GM13977 (cell line): ENCODE results near the gene KIF26B.

Source experiments
- DNase-seq: peaks from one replicate; pipeline ENCODE4 v3.0.0; 2012; ENCODE audit warnings: low spot score
- in situ Hi-C: fragments of 300-500 bp; cut with MboI; formaldehyde crosslinking; loops from one replicate; pipeline ENCODE4 v1.12.0; 2022; ENCODE audit warnings: low sequenced_read_pairs, low pct_unique_long_range_greater_than_20kb, mixed read lengths, inconsistent platforms; ENCODE audit not compliant: unreplicated experiment
- TF ChIP-seq, protein P1 (sequence below): IDR thresholded peaks from 2 replicates; pipeline ENCODE4 v1.5.1; 2012; ENCODE audit warnings: mild to moderate bottlenecking, control low read depth; ENCODE audit not compliant: insufficient read depth; ENCODE audit errors: extremely low read depth, missing control alignments

Gene KIF26B

DNA sequence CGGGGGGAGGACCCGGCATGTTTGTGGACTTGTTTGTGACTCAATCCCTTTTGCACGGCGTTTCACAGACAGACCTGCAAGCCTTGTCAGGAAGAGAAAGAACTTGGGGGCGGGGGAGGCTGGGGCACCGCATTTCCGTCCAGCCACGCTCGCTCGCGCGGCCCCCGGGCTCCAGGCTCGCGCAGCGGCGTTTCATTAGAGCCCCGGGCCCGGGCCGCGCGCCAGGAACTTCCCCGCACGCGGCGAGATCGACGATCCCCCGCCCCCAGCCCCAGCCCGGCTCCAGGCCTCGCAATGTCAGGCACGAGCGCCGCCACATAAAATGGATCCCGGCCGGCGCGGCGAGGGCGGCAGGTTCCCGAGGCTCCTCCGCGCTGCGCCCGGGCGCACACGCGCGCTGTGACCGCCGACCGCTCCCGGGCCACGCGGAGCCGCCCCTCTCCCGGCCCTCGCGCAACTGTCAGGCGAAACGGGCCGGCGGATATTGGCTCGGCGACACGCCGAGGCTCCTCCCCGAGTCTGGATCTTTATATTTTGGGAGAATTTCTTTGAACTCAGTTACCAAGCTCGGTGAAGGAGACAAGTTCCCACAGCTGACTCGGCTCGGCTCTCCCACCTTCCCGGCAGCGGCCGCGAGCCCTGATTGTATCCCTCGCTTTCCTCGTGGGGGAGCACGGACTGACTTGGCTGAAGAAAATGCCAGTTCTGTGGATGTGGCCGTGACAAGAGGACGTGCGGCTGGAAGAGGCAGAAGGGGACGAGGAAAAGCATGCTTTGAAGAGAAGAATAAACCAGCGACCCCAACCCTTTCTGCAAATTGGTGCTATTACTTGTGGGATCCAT is at the start of gene KIF26B:
Gene KIF26B (plus strand): TSS at position 557 of the 843 bp plus-strand sequence. CDS start 440 bp downstream, outside the sequence.
- TF ChIP-seq, protein P1, sequence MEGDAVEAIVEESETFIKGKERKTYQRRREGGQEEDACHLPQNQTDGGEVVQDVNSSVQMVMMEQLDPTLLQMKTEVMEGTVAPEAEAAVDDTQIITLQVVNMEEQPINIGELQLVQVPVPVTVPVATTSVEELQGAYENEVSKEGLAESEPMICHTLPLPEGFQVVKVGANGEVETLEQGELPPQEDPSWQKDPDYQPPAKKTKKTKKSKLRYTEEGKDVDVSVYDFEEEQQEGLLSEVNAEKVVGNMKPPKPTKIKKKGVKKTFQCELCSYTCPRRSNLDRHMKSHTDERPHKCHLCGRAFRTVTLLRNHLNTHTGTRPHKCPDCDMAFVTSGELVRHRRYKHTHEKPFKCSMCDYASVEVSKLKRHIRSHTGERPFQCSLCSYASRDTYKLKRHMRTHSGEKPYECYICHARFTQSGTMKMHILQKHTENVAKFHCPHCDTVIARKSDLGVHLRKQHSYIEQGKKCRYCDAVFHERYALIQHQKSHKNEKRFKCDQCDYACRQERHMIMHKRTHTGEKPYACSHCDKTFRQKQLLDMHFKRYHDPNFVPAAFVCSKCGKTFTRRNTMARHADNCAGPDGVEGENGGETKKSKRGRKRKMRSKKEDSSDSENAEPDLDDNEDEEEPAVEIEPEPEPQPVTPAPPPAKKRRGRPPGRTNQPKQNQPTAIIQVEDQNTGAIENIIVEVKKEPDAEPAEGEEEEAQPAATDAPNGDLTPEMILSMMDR = no peak
- peak; percentile 70 for DNase-seq
- in situ Hi-C loops = loop anchor here (5.0 to 25.0 kb wide), 2 partner anchors 848 to 1308 kb away; no protein-coding TSS in a partner anchor

DNA sequence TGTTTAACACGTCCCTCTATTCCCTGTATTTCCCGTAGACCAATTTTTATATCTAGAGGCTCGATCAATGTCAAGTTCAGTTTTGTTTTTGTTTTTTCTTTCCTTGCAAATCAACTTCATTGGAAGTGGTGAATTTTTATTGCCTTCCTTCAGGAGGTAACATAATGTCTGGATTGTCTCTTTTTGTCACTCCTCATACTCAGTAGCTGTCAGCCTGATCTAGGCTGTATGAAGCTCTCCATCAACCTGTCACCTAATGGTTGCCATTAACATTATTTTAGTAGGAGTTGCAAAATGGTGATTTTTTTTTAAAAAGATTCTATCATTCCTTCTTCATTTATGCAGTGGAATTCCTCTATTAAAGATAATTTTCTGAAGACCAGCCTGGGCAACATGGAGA is 49.7 kb upstream of the KIF26B start:
- no peak for DNase-seq
- in situ Hi-C loops = no loop called here
- TF ChIP-seq, protein P1 = no peak

DNA sequence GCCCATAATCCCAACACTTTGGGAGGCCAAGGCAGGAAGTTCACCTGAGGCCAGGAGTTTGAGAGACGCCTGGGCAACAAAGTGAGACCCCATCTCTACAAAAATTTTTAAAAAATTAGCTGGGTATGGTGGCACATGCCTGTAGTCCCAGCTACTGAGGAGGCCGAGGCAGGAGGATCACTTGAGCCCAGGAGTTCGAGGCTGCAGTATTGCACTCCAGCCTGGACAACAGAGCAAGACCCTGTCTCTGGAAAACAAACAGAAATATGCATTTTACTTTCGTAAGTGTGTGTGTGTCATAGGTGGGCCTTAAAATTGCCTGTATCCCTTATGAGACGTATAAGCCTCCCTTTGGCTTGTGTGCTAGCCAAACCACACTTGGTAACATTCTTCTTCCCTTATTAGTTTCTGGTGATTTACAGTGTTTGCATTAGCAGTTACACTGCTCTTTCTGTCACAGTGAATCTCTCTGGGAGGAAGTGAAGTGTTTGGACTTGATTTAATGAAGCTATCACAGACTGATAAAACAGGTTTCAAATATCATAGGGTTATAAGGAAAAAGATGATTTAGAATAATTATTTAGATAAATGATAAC is 48.9 kb upstream of the KIF26B start:
- in situ Hi-C loops = no loop called here
- DNase-seq = no peak
- TF ChIP-seq, protein P1 = no peak

DNA sequence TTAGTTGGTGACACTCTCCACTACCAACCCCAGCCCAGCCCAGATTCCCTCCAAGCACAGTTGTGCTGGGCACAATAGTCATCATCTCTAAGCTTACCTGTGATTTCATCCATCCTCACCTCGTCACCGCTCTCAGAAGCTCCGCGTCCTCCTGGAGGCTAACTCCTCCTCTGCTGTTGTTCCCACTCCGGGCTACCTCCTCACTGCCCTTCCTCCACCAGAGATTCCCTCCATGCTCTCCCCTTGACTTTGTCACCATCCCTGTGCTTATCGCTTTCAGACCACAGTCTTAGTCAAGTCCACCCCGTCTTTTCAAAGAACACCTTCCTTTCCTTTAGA is 47.0 kb upstream of the KIF26B start:
- TF ChIP-seq, protein P1 = no peak
- no peak for DNase-seq
- in situ Hi-C loops = no loop called here

DNA sequence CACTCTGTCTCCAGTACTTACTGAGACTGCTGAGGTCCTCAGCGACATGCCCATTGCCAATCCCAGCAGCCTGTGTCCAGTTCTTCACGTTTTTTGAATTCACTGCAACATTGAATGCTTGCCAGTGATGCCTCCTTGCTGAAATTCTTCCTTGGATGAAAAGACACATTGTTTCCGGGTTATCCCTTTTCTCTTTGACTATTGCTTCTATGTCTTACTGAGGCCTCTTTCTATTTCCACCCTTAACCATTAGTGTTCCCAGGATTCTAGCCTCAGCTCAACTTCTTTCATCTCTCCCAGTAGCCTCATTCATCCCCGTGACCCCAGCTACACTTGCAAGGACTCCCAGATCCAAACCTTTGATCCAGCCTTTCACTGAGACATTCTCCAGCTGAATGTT is 46.5 kb upstream of the KIF26B start:
- no peak for DNase-seq
- in situ Hi-C loops = no loop called here
- TF ChIP-seq, protein P1 = no peak

DNA sequence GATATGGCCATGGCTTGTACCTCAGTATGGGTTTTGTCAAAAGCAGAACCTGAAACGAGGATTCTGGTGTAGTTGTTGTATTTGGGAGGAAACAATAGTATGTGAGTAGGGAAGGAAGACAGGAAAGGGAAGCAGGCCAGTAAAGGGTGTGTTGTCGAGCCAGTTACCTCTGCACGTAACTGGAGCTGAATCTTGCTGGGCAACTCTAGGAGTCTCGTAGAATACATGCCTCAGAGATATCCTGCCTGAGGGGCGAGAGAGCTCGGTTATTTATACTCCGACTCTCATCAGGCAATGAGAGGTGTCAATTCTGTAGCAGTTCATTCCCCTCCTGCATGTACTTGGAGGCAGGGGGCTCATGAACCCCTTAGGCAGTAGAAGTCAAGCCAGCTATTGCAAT is 45.9 kb upstream of the KIF26B start:
- DNase-seq = no peak
- TF ChIP-seq, protein P1 = no peak
- in situ Hi-C loops = no loop called here
